Neural cell (in vitro differentiated cells): Measurements from ENCODE around the gene MICALL1.

Source experiments
- CTCF ChIP-seq: fragments of 450-650 bp; IDR thresholded peaks from 2 replicates; pipeline ENCODE4 v1.5.1; 2014; ENCODE audit warnings: antibody characterized with exemption, mild to moderate bottlenecking, moderate library complexity; ENCODE audit not compliant: poor library complexity, severe bottlenecking
- EP300 ChIP-seq: fragments of 450-650 bp; conservative IDR thresholded peaks from 2 replicates; pipeline ENCODE4 v1.6.1; 2014; ENCODE audit warnings: antibody characterized with exemption, mild to moderate bottlenecking, moderate library complexity; ENCODE audit not compliant: poor library complexity, severe bottlenecking
- EZH2 ChIP-seq: fragments of 200-600, 300-800 bp; shearing (Covaris generic), sonication (generic); IDR thresholded peaks from 2 replicates; pipeline ENCODE4 v1.6.1; 2014; ENCODE audit warnings: antibody characterized with exemption, low read length, borderline replicate concordance, mild to moderate bottlenecking; ENCODE audit not compliant: insufficient read depth, poor library complexity, severe bottlenecking
- MXI1 ChIP-seq: fragments of 450-650 bp; conservative IDR thresholded peaks from 2 replicates; pipeline ENCODE4 v1.6.1; 2014; ENCODE audit warnings: antibody characterized with exemption, mild to moderate bottlenecking; ENCODE audit not compliant: poor library complexity, severe bottlenecking
- POLR2AphosphoS5 ChIP-seq: IDR thresholded peaks from 2 replicates; pipeline ENCODE4 v1.6.1; 2012
- RAD21 ChIP-seq: fragments of 450-650 bp; conservative IDR thresholded peaks from 2 replicates; pipeline ENCODE4 v1.6.1; 2014; ENCODE audit warnings: antibody characterized with exemption, mild to moderate bottlenecking, moderate library complexity
- TF ChIP-seq, protein P1 (sequence below): IDR thresholded peaks from 2 replicates; pipeline ENCODE4 v1.6.1; 2012; ENCODE audit warnings: borderline replicate concordance

DNA sequence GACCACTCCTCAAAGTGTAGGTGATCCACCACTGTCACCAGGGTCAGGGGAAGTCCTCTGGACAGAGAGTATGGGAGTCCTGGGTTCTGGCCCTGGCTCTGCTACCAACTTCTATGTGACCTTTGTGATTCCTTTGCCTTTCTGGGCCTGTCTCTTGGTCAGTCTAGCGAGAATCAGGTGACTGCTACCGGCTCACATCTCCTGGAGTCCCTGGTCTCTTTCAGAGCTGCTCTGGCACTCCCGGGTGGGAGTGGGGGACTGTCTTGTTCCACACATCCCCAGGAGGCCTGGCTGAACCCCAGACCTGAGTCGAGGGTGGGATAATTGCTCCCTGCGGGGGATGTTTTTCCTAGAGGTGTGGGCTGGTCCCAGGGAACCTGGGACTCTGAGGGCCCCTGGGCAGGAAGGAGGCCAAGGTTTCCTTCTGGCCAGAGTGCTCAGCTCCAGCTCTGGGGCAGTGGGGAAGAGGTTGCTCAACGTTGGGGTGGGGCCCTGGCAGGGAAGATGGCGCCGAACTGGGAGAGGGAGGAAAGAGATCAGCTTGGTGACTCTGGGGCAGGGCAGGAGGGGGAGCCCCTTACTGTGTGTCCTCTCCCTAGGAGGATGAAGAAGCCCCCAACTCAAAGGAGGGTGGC lies 76.2 kb downstream of the MICALL1 start:
- TF ChIP-seq MXI1 (no peak), EZH2 (no peak), CTCF (no peak), POLR2AphosphoS5 (no peak), EP300 (no peak), RAD21 (no peak)
- TF ChIP-seq, protein P1, sequence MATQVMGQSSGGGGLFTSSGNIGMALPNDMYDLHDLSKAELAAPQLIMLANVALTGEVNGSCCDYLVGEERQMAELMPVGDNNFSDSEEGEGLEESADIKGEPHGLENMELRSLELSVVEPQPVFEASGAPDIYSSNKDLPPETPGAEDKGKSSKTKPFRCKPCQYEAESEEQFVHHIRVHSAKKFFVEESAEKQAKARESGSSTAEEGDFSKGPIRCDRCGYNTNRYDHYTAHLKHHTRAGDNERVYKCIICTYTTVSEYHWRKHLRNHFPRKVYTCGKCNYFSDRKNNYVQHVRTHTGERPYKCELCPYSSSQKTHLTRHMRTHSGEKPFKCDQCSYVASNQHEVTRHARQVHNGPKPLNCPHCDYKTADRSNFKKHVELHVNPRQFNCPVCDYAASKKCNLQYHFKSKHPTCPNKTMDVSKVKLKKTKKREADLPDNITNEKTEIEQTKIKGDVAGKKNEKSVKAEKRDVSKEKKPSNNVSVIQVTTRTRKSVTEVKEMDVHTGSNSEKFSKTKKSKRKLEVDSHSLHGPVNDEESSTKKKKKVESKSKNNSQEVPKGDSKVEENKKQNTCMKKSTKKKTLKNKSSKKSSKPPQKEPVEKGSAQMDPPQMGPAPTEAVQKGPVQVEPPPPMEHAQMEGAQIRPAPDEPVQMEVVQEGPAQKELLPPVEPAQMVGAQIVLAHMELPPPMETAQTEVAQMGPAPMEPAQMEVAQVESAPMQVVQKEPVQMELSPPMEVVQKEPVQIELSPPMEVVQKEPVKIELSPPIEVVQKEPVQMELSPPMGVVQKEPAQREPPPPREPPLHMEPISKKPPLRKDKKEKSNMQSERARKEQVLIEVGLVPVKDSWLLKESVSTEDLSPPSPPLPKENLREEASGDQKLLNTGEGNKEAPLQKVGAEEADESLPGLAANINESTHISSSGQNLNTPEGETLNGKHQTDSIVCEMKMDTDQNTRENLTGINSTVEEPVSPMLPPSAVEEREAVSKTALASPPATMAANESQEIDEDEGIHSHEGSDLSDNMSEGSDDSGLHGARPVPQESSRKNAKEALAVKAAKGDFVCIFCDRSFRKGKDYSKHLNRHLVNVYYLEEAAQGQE, result no peak
